SU-DHL-6 (cell line): Measurements from ENCODE around the gene ST6GAL1.
"Not testable (repeated sequence)": the region's sequence is repeated elsewhere in the genome, so short reads cannot be mapped to it uniquely, and the experiment has no call there.

ENCODE experiments used
- H2AFZ ChIP-seq: fragments of 200-600 bp; sonication (generic); 2 replicates; pipeline ENCODE4 v1.6.1; 2014; ENCODE audit warnings: low read depth, mild to moderate bottlenecking, moderate library complexity, mixed read lengths, antibody characterized with exemption, low read length; ENCODE audit not compliant: severe bottlenecking
- H3F3A ChIP-seq: fragments of 200-600 bp; shearing (Covaris generic); 2 replicates; pipeline ENCODE4 v1.6.0; 2016; ENCODE audit warnings: antibody characterized with exemption, mild to moderate bottlenecking; ENCODE audit not compliant: insufficient read depth
- H3K27ac ChIP-seq: fragments of 200-600 bp; sonication (generic); 2 replicates; pipeline ENCODE4 v1.5.1; 2016; ENCODE audit warnings: low read depth, mild to moderate bottlenecking, low read length, moderate library complexity, mixed read lengths
- H3K27me3 ChIP-seq: fragments of 200-600 bp; sonication (generic), shearing (Covaris generic); 2 replicates; pipeline ENCODE4 v1.6.0; 2014; ENCODE audit warnings: mild to moderate bottlenecking, low read length
- H3K36me3 ChIP-seq: fragments of 200-600 bp; sonication (generic); 2 replicates; pipeline ENCODE4 v1.6.1; 2014; ENCODE audit warnings: mild to moderate bottlenecking, low read length, mixed read lengths
- H3K4me2 ChIP-seq: fragments of 300-600, 200-600 bp; shearing (Covaris generic), sonication (generic); 2 replicates; pipeline ENCODE4 v1.6.0; 2014; ENCODE audit warnings: low read length, low read depth, mild to moderate bottlenecking; ENCODE audit not compliant: poor library complexity, severe bottlenecking
- H3K4me3 ChIP-seq: fragments of 200-600 bp; sonication (generic); 2 replicates; pipeline ENCODE4 v1.5.1; 2014; ENCODE audit warnings: antibody characterized with exemption, low read length, mild to moderate bottlenecking, mixed read lengths; ENCODE audit not compliant: insufficient read depth, poor library complexity, severe bottlenecking
- H3K79me2 ChIP-seq: fragments of 200-600 bp; sonication (generic); 2 replicates; pipeline ENCODE4 v1.6.1; 2014; ENCODE audit warnings: mild to moderate bottlenecking, low read length, moderate library complexity; ENCODE audit not compliant: insufficient read depth
- H3K9ac ChIP-seq: fragments of 200-600 bp; sonication (generic); 2 replicates; pipeline ENCODE4 v1.7.0; 2014; ENCODE audit warnings: mild to moderate bottlenecking, low read length
- H3K9me2 ChIP-seq: fragments of 200-600 bp; sonication (generic); replicated peaks from 2 replicates; pipeline ENCODE4 v1.6.1; 2014; ENCODE audit warnings: low read length; ENCODE audit not compliant: insufficient read depth
- H3K9me3 ChIP-seq: fragments of 200-600 bp; sonication (generic); 2 replicates; pipeline ENCODE4 v1.6.1; 2014; ENCODE audit warnings: low read length, mixed read lengths; ENCODE audit not compliant: insufficient read depth
- H4K20me1 ChIP-seq: fragments of 200-600 bp; sonication (generic); 2 replicates; pipeline ENCODE4 v1.6.1; 2014; ENCODE audit warnings: low read depth, mild to moderate bottlenecking, antibody characterized with exemption, low read length, moderate library complexity, mixed read lengths
- EZH2phosphoT487 ChIP-seq: fragments of 200-600 bp; sonication (generic), shearing (Covaris generic); conservative IDR thresholded peaks from 2 replicates; pipeline ENCODE4 v1.6.1; 2018; ENCODE audit warnings: mild to moderate bottlenecking, antibody characterized with exemption, low read length, moderate library complexity, mixed read lengths
- TF ChIP-seq, protein P1 (sequence below): fragments of 200-600 bp; sonication (generic); IDR thresholded peaks from one replicate; pipeline ENCODE4 v1.5.1; 2017; ENCODE audit warnings: antibody characterized with exemption, mild to moderate bottlenecking, low read length, moderate library complexity; ENCODE audit not compliant: insufficient read depth, poor library complexity, severe bottlenecking

ST6GAL1 gene

GRCh38 chr3:187022403-187023029 is 92.2 kb downstream of the ST6GAL1 start:
- Histone ChIP-seq H3K4me3 (peak overlapping the region; percentile 93), H3K9ac (peak overlapping the region; percentile 79), H3K27me3 (no peaks in the 10 kb centered on the region), H3K36me3 (peaks cover 14% of the 10 kb centered on the region), H3K27ac (peak overlapping the region; percentile 100), H3K9me2 (no peaks in the 10 kb centered on the region), H3K4me2 (peak overlapping the region; percentile 95), H2AFZ (no peak overlapping the region), H4K20me1 (no peaks in the 10 kb centered on the region), H3K79me2 (peaks cover 87% of the 10 kb centered on the region), H3K9me3 (no peaks in the 10 kb centered on the region), H3F3A (peaks cover 85% of the 10 kb centered on the region)
- TF ChIP-seq, protein P1, sequence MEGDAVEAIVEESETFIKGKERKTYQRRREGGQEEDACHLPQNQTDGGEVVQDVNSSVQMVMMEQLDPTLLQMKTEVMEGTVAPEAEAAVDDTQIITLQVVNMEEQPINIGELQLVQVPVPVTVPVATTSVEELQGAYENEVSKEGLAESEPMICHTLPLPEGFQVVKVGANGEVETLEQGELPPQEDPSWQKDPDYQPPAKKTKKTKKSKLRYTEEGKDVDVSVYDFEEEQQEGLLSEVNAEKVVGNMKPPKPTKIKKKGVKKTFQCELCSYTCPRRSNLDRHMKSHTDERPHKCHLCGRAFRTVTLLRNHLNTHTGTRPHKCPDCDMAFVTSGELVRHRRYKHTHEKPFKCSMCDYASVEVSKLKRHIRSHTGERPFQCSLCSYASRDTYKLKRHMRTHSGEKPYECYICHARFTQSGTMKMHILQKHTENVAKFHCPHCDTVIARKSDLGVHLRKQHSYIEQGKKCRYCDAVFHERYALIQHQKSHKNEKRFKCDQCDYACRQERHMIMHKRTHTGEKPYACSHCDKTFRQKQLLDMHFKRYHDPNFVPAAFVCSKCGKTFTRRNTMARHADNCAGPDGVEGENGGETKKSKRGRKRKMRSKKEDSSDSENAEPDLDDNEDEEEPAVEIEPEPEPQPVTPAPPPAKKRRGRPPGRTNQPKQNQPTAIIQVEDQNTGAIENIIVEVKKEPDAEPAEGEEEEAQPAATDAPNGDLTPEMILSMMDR = no peak
- no peak for TF ChIP-seq EZH2phosphoT487

DNA sequence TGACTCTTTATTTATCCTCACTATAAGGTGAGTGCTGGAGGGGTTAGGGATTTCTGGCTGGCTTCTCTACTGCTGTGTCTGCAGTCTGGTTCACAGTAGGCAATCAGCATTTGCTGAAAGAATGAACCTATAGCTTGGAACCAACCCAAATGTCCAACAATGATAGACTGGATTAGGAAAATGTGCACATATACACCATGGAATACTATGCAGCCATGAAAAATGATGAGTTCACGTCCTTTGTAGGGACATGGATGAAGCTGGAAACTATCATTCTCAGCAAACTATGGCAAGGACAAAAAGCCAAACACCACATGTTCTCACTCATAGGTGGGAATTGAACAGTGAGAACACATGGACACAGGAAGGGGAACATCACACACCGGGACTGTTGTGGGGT is 93.0 kb downstream of the ST6GAL1 start:
- Histone ChIP-seq H3F3A (peaks cover 89% of the 10 kb centered on the region), H3K79me2 (peaks cover 87% of the 10 kb centered on the region), H3K4me2 (peak overlapping the region; percentile 95), H3K27ac (peak overlapping the region; percentile 100), H3K36me3 (peaks cover 19% of the 10 kb centered on the region), H3K9ac (peak overlapping the region; percentile 79), H3K4me3 (peak overlapping the region; percentile 93)
- not testable (repeated sequence) for H4K20me1 ChIP-seq, H3K9me3 ChIP-seq, H3K9me2 ChIP-seq, H3K27me3 ChIP-seq, H2AFZ ChIP-seq

- Histone ChIP-seq H3K9me3 (no peaks in the 10 kb centered on the region), H3K79me2 (peaks cover 87% of the 10 kb centered on the region), H3K27me3 (no peaks in the 10 kb centered on the region), H3K27ac (peak overlapping the region; percentile 100), H3F3A (peaks cover 89% of the 10 kb centered on the region), H2AFZ (no peak overlapping the region), H3K4me3 (peak overlapping the region; percentile 68), H3K9ac (peak overlapping the region; percentile 67), H3K4me2 (peak overlapping the region; percentile 100), H3K36me3 (peaks cover 30% of the 10 kb centered on the region), H3K9me2 (no peaks in the 10 kb centered on the region), H4K20me1 (peaks cover 8% of the 10 kb centered on the region; the same call in 1 of the 2 replicates)
- TF ChIP-seq EZH2phosphoT487 = no peak
- TF ChIP-seq, protein P1 = no peak
Observed at GRCh38 chr3:187024536-187025226, 94.4 kb downstream of the ST6GAL1 start.

DNA sequence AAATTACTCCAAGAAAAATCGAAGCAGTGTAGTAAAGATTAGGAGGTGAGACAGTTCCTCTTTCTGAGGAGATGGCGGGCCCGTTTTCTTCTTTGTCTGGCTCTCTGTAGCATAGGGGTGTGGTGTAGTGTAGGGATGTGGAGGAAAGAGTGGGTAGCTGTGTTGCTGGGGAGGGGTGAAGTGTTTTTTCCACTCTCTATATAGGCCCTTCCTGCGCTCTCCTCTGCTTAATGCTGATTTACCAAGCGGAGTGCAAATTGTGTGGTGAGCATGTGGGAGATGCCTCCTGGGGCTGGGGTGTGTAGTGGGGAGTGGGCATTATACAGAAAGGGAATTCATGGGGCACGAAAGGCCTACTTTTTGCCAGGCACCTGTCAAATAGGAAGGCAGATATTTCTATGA is 94.9 kb downstream of the ST6GAL1 start:
- Histone ChIP-seq H4K20me1 (peaks cover 11% of the 10 kb centered on the region; the same call in 1 of the 2 replicates), H3K27me3 (no peaks in the 10 kb centered on the region), H3K9me3 (no peaks in the 10 kb centered on the region), H3F3A (peaks cover 89% of the 10 kb centered on the region), H3K79me2 (peaks cover 90% of the 10 kb centered on the region), H3K4me3 (peak overlapping the region; percentile 68), H2AFZ (no peak overlapping the region), H3K4me2 (peak overlapping the region; percentile 100), H3K9ac (peak overlapping the region; percentile 67), H3K27ac (peak overlapping the region; percentile 100), H3K9me2 (no peaks in the 10 kb centered on the region), H3K36me3 (peaks cover 30% of the 10 kb centered on the region)
- TF ChIP-seq, protein P1 = no peak
- TF ChIP-seq EZH2phosphoT487 = no peak
